Measurements from ENCODE around the gene DHRS1.
A peak's percentile ranks its signal among the peaks of the same experiment; 100 is the strongest.

DHRS1 gene

DNA sequence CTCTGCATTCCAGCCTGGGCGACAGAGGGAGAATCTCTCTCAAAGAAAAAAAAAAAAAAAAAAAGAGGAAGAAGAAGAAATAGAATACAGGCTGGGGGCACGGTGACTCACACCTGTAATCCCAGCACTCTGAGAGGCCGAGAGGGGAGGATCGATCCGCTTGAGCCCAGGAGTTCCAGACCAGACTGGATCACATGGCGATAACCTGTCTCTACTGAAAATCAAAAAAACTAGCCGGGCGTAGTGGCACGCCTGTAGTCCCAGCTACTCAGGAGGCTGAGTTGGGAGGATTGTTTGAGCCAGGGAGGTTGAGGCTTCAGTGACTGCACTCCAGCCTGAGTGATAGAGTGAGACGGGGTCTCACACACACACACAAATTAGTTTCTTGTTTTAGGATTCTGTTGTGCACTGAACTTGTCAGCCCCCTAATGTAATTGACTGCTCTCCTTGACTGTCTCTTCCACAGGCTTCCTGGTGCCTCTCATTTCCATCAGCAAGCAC lies 56.2 kb downstream of the DHRS1 start:
- Histone ChIP-seq H3K27me3 (no peaks in the 10 kb centered on the region), H3K36me3 (peaks cover 21% of the 10 kb centered on the region), H3K9me3 (no peaks in the 10 kb centered on the region), H3K4me1 (no peaks in the 10 kb centered on the region), H3K4me3 (ENCODE audit: low read depth, low read length) (peak overlapping the region; percentile 68)
- no peak for DNase-seq
- TF ChIP-seq CTCF (IDR thresholded peaks at IDR 0.05; ENCODE audit: low read depth, low read length): no peak

GRCh38 chr14:24241829-24242443 lies 57.6 kb downstream of the DHRS1 start:
- H3K4me3 ChIP-seq (ENCODE audit: low read depth, low read length): peak overlapping the region; percentile 68
- DNase-seq: peak; percentile 97
- no peaks in the 10 kb centered on the region for H3K4me1 ChIP-seq
- H3K27me3 ChIP-seq: no peaks in the 10 kb centered on the region
- no peaks in the 10 kb centered on the region for H3K9me3 ChIP-seq
- H3K36me3 ChIP-seq: peaks cover 25% of the 10 kb centered on the region
- peak; percentile 65 for TF ChIP-seq CTCF (IDR thresholded peaks at IDR 0.05; ENCODE audit: low read depth, low read length)

All from BE2C (cell line).